Karpas-422 (cell line): Measurements from ENCODE around the gene ACY1. TPM values are rescaled to one million over a fixed set of nuclear protein-coding genes. Genes with fewer than 3 reads are reported as not detected.

Experiments used
- DNase-seq: peaks from one replicate; pipeline ENCODE4 v3.0.0-alpha.2; 2015
- H2AFZ ChIP-seq: fragments of 200-600 bp; sonication (generic); 2 replicates; pipeline ENCODE4 v1.6.1; 2014; ENCODE audit warnings: antibody characterized with exemption, low read length, mixed read lengths
- H3K27ac ChIP-seq: fragments of 200-600 bp; sonication (generic); 2 replicates; pipeline ENCODE4 v1.5.1; 2014; ENCODE audit warnings: mild to moderate bottlenecking, low read length, moderate library complexity
- H3K27me3 ChIP-seq: fragments of 200-600 bp; sonication (generic); 2 replicates; pipeline ENCODE4 v1.6.1; 2014; ENCODE audit warnings: low read length, mixed read lengths
- H3K36me3 ChIP-seq: fragments of 200-600 bp; sonication (generic); 2 replicates; pipeline ENCODE4 v1.6.1; 2014; ENCODE audit warnings: low read length, mixed read lengths; ENCODE audit not compliant: insufficient read depth
- H3K4me1 ChIP-seq: fragments of 200-600 bp; sonication (generic); 2 replicates; pipeline ENCODE4 v1.6.1; 2014; ENCODE audit warnings: mild to moderate bottlenecking, low read length, mixed read lengths
- H3K4me2 ChIP-seq: fragments of 200-600 bp; sonication (generic); 2 replicates; pipeline ENCODE4 v1.6.1; 2014; ENCODE audit warnings: low read length, low read depth, mild to moderate bottlenecking; ENCODE audit not compliant: poor library complexity, severe bottlenecking
- H3K4me3 ChIP-seq: fragments of 200-600 bp; sonication (generic); 2 replicates; pipeline ENCODE4 v1.5.1; 2014; ENCODE audit warnings: mild to moderate bottlenecking, antibody characterized with exemption, low read length, mixed read lengths
- H3K79me2 ChIP-seq: fragments of 200-600 bp; sonication (generic); 2 replicates; pipeline ENCODE4 v1.6.1; 2014; ENCODE audit warnings: mild to moderate bottlenecking, low read length, mixed read lengths
- H3K9ac ChIP-seq: fragments of 200-600 bp; sonication (generic); 2 replicates; pipeline ENCODE4 v1.6.0; 2014; ENCODE audit warnings: low read length
- H3K9me2 ChIP-seq: fragments of 200-600 bp; sonication (generic), shearing (Covaris generic); replicated peaks from 2 replicates; pipeline ENCODE4 v1.6.0; 2014; ENCODE audit warnings: mild to moderate bottlenecking, low read length, moderate library complexity; ENCODE audit not compliant: insufficient read depth
- H3K9me3 ChIP-seq: fragments of 300-700, 200-600 bp; sonication (generic); 2 replicates; pipeline ENCODE4 v1.6.1; 2014; ENCODE audit warnings: low read length, mixed read lengths
- H4K20me1 ChIP-seq: fragments of 200-600 bp; sonication (generic); 2 replicates; pipeline ENCODE4 v1.6.1; 2014; ENCODE audit warnings: mild to moderate bottlenecking, antibody characterized with exemption, low read length, low read depth; ENCODE audit not compliant: insufficient read depth
- total RNA-seq: library from RNA; depleted of rRNA; stranded (reverse); fragments of >200 nt; shearing (Covaris generic); gene quantifications from 2 replicates; pipeline ENCODE4 v1.2.3, GENCODE V29; 2014; ENCODE audit warnings: low replicate concordance

Gene ACY1
- total RNA-seq, 1 experiment from 2014 or later = 71.0 TPM

DNA sequence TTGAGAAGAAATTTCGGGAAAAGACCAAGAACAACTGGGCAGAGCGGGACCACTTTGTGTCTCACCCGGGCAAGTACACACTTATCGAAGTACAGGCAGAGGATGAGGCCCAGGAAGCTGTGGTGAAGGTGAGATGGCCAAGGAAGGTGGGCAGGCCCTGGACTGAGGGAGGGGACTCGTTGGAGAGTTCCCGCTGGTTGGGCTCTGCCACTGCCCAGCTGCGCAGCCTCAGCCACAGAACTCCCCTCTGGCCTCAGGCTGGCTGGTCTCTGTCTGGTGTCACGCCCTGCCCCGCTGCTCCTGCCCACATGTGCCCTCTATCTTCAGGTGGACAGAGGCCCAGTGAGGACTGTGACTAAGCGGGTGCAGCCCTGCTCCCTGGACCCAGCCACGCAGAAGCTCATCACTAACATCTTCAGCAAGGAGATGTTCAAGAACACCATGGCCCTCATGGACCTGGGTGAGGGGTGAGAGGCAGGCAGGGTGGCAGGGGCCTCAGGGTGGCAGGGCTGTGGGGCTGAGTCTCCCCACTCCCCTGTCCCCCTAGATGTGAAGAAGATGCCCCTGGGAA lies 38.8 kb upstream of the ACY1 start:
- H3K9ac ChIP-seq = no peak overlapping the region
- no peak overlapping the region for H3K27ac ChIP-seq
- H3K36me3 ChIP-seq = no peaks in the 10 kb centered on the region; the same call in 1 of the 2 replicates
- peaks cover 29% of the 10 kb centered on the region for H3K4me1 ChIP-seq
- H3K4me3 ChIP-seq = no peak overlapping the region
- no peak overlapping the region for H2AFZ ChIP-seq
- H3K9me3 ChIP-seq = no peaks in the 10 kb centered on the region
- H3K27me3 ChIP-seq = no peaks in the 10 kb centered on the region
- H3K4me2 ChIP-seq = no peak overlapping the region
- no peak for DNase-seq
- no peaks in the 10 kb centered on the region for H3K9me2 ChIP-seq
- H4K20me1 ChIP-seq = peaks cover 9% of the 10 kb centered on the region; the same call in 1 of the 2 replicates
- H3K79me2 ChIP-seq = peaks cover 21% of the 10 kb centered on the region

DNA sequence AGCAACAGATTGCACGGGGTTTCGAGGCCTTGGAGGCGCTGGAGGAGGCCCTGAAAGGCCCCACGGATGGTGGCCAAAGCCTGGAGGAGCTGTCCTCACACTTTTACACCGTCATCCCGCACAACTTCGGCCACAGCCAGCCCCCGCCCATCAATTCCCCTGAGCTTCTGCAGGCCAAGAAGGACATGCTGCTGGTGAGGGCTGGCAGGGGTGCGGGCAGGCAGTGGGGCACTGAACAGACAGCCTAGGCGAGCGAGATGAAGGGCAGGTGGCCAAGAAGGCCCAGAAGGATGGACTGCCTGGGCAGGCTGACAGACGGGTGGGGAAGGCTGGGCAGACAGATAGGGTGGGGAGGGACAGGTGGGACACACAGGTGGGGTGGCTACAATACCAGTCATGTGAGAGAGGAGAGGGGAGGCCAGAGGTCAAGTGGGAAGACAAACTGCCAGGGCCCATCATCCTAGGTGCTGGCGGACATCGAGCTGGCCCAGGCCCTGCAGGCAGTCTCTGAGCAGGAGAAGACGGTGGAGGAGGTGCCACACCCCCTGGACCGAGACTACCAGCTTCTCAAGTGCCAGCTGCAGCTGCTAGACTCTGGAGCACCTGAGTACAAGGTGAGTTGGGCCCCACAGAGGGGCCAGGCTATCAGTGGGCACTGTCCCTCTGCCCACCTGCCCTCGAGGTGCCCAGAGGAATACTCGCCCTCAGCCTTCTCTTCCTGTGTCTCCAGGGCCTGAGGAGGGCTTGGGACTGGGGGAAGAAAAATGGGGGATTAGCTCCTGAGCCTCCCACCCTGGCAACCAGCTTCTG lies 38.1 kb upstream of the ACY1 start:
- peaks cover 22% of the 10 kb centered on the region for H3K4me1 ChIP-seq
- H3K9ac ChIP-seq = no peak overlapping the region
- peaks cover 7% of the 10 kb centered on the region; the same call in 1 of the 2 replicates for H4K20me1 ChIP-seq
- no peak overlapping the region for H3K4me3 ChIP-seq
- peaks cover 14% of the 10 kb centered on the region for H3K79me2 ChIP-seq
- no peaks in the 10 kb centered on the region for H3K9me2 ChIP-seq
- H2AFZ ChIP-seq = no peak overlapping the region
- no peak for DNase-seq
- H3K27ac ChIP-seq = no peak overlapping the region
- H3K4me2 ChIP-seq = no peak overlapping the region
- no peaks in the 10 kb centered on the region for H3K27me3 ChIP-seq
- H3K9me3 ChIP-seq = no peaks in the 10 kb centered on the region
- H3K36me3 ChIP-seq = no peaks in the 10 kb centered on the region

DNA sequence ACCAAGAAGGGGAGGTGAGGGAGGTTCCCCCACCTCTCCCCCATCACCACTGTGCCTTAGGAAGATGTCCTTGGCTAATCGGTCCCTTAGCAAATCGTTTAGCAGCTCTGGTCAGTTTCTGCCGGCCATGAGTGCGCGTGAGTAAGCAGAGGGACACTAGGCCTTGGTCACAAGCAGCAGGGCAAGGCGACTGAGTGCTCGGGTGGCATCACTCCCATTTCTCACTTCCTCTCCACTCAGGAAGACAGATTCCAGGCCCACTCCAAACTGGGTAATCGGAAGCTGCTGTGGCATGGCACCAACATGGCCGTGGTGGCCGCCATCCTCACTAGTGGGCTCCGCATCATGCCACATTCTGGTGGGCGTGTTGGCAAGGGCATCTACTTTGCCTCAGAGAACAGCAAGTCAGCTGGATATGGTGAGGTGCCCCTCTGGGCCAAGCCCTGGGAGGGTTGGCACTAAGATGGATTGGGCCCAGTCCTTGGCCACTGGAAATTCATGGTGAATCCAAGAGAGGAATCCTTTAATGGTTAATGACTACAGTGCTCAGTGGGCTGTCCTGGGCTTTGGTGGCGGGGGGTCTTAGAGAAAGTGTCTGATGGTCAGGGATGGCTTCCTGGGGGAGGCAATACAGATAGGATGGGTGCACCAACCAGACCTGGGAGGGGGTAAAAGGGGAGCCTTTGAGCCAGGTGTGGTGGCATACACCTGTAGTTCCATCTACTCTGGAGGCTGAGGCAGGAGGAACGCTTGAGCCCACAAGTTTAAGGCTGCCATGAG lies 37.2 kb upstream of the ACY1 start:
- Histone ChIP-seq H3K4me1 (peaks cover 14% of the 10 kb centered on the region), H3K9me2 (no peaks in the 10 kb centered on the region), H2AFZ (no peak overlapping the region), H3K4me2 (no peak overlapping the region), H3K9me3 (no peaks in the 10 kb centered on the region), H3K27ac (no peak overlapping the region), H4K20me1 (no peaks in the 10 kb centered on the region), H3K9ac (no peak overlapping the region), H3K4me3 (no peak overlapping the region), H3K27me3 (no peaks in the 10 kb centered on the region), H3K79me2 (peaks cover 5% of the 10 kb centered on the region), H3K36me3 (no peaks in the 10 kb centered on the region)
- DNase-seq = no peak

DNA sequence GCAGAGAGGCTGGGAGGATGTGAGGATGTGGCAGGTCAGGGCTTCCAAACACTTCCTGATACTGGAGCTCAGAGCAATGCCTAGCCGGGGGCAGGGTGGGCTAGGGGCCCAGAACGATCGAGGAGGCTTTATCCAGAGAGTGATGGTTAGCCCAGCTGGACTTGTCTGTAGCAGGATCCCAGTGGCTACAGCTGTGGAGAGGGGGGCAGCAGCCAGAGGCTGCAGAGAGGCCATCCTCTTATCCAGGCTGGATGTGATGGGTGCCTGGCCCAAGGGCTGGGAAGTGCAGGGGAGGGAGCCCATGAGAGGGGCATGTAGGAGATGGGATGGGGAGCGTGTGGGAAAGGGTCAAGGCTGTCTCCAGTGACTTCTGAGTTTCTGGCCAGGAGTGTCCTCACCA lies 36.5 kb upstream of the ACY1 start:
- H3K79me2 ChIP-seq = no peaks in the 10 kb centered on the region
- no peak overlapping the region for H3K4me3 ChIP-seq
- no peaks in the 10 kb centered on the region for H4K20me1 ChIP-seq
- no peak overlapping the region for H3K9ac ChIP-seq
- no peak overlapping the region for H2AFZ ChIP-seq
- DNase-seq = no peak
- H3K27ac ChIP-seq = no peak overlapping the region
- H3K4me1 ChIP-seq = peaks cover 14% of the 10 kb centered on the region
- H3K4me2 ChIP-seq = no peak overlapping the region
- no peaks in the 10 kb centered on the region for H3K36me3 ChIP-seq
- no peaks in the 10 kb centered on the region for H3K9me3 ChIP-seq
- no peaks in the 10 kb centered on the region for H3K27me3 ChIP-seq
- no peaks in the 10 kb centered on the region for H3K9me2 ChIP-seq

DNA sequence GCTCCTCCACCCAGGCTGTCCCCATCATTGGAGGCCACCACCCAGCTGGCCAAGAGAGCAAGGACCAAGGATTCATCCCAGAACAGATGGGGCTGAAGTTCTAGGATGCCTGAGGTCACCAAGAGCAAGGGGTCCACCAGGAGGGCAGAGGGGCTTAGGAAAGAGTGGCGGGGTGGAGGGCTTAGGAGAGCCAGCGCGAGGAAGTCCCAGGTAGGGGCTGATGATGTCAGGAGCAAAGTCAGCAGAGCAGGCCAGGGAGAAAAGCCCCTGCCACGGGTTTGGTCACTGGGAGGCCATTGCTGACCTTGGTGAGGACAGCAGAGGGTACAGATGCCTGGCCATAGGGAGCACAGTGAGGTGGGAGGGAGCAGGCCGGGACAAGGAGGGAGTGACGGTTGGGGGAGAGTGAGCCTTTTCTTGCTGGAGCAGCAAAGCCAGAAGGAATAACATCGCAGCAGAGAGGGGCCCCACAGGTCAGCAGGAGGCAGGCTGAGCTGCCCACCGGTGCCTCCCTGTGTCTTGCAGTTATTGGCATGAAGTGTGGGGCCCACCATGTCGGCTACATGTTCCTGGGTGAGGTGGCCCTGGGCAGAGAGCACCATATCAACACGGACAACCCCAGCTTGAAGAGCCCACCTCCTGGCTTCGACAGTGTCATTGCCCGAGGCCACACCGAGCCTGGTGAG lies 36.0 kb upstream of the ACY1 start:
- H3K4me2 ChIP-seq = no peak overlapping the region
- H3K9me3 ChIP-seq = no peaks in the 10 kb centered on the region
- no peak overlapping the region for H2AFZ ChIP-seq
- no peak overlapping the region for H3K4me3 ChIP-seq
- no peak overlapping the region for H3K9ac ChIP-seq
- no peaks in the 10 kb centered on the region for H3K36me3 ChIP-seq
- H3K4me1 ChIP-seq = peaks cover 12% of the 10 kb centered on the region
- no peak for DNase-seq
- no peaks in the 10 kb centered on the region for H3K79me2 ChIP-seq
- no peaks in the 10 kb centered on the region for H4K20me1 ChIP-seq
- no peaks in the 10 kb centered on the region for H3K27me3 ChIP-seq
- no peaks in the 10 kb centered on the region for H3K9me2 ChIP-seq
- no peak overlapping the region for H3K27ac ChIP-seq

DNA sequence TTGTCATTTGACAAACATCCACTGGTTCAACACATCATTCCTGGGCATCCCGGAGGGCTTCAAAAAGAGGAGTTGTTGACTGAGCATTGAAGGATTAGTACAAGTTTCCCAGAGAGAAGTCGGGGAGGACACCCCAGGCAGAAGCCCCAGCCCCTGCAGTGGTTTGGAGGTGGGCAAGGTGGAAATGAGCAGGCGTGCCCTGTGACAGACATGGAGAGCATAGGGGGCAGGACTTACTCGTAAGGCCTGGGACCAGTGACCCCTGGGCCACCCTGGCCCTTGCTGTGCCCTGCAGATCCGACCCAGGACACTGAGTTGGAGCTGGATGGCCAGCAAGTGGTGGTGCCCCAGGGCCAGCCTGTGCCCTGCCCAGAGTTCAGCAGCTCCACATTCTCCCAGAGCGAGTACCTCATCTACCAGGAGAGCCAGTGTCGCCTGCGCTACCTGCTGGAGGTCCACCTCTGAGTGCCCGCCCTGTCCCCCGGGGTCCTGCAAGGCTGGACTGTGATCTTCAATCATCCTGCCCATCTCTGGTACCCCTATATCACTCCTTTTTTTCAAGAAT lies 35.2 kb upstream of the ACY1 start:
- Histone ChIP-seq H3K9me2 (no peaks in the 10 kb centered on the region), H2AFZ (no peak overlapping the region), H3K36me3 (no peaks in the 10 kb centered on the region), H3K9me3 (no peaks in the 10 kb centered on the region), H3K4me3 (no peak overlapping the region), H4K20me1 (no peaks in the 10 kb centered on the region), H3K27ac (no peak overlapping the region), H3K4me1 (peaks cover 5% of the 10 kb centered on the region), H3K4me2 (no peak overlapping the region), H3K9ac (no peak overlapping the region), H3K27me3 (no peaks in the 10 kb centered on the region), H3K79me2 (no peaks in the 10 kb centered on the region)
- no peak for DNase-seq

DNA sequence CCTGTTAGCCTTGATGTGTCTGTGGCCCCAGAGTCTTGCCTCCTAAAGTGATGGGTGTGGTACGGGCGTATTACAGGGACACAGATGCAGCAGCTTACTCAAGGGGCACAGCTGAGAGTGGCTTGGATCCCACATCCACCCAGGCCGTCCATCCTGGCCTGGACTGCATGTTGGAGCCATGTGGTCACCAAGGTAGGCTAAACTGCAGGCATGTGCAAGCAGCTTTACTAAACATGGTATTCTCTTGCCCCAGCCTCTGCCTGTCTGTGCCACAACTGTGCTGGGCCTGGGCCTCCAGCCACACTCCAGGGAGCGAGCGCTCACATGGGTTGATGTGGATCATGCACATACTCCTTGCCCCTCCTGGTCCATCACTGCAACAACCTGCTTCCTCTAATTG lies 34.2 kb upstream of the ACY1 start:
- Histone ChIP-seq H4K20me1 (no peaks in the 10 kb centered on the region), H3K9ac (no peak overlapping the region), H3K27ac (no peak overlapping the region), H3K79me2 (no peaks in the 10 kb centered on the region), H3K4me2 (no peak overlapping the region), H3K4me3 (no peak overlapping the region), H3K9me2 (no peaks in the 10 kb centered on the region), H3K27me3 (no peaks in the 10 kb centered on the region), H3K9me3 (no peaks in the 10 kb centered on the region), H3K36me3 (no peaks in the 10 kb centered on the region), H2AFZ (no peak overlapping the region), H3K4me1 (no peaks in the 10 kb centered on the region)
- no peak for DNase-seq
